ENCODE measurements around the gene NPSR1.

NPSR1 gene

DNA sequence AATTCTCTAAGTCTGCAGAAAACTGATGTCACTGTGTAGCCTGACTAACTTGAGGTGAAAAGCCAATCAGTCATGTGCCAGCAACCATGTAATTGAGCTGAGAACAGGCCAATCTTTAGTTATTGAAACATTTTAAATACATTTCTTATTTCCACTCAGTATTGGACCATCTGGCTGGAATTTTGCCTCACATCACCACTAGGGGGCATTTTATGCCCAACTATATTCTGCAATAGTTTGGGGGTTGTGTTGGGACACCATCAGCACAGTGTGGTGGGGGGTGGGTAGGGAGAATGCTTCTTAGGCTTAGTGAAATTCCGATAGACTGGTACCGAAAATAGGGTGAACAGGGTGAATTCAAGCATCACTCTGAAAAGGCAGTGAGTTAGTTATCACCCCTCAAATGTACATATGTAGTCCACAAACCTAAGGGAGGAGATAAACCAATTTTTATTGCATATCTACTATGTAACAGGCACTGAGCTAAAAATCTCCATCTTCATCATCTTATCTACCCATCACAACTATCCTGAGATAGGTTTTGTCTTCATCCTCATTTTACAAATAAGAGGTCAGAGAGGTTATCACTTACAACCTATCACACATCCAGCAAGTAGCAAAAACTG, 17.8 kb downstream of the NPSR1 start:
- Mint-ChIP-seq H3K27me3 (no peaks in the 10 kb centered on the region), H3K4me1 (no peaks in the 10 kb centered on the region), H3K4me3 (no peak overlapping the region), H3K36me3 (no peaks in the 10 kb centered on the region), H3K27ac (no peak overlapping the region), H3K9me3 (no peaks in the 10 kb centered on the region)
- no peak for DNase-seq
- peak; percentile 33 to 49 for ATAC-seq (replicated peaks)

- ATAC-seq (replicated peaks), result no peak
- Mint-ChIP-seq H3K4me3 (no peak overlapping the region), H3K9me3 (no peaks in the 10 kb centered on the region), H3K4me1 (no peaks in the 10 kb centered on the region), H3K36me3 (no peaks in the 10 kb centered on the region), H3K27ac (no peak overlapping the region), H3K27me3 (no peaks in the 10 kb centered on the region)
- no peak for DNase-seq
These were observed 19.5 kb downstream of the NPSR1 start for GRCh38 chr7:34677491-34677890.

- H3K4me1 Mint-ChIP-seq, result no peaks in the 10 kb centered on the region
These were observed 29.5 kb downstream of the NPSR1 start for GRCh38 chr7:34687529-34687928.

DNA sequence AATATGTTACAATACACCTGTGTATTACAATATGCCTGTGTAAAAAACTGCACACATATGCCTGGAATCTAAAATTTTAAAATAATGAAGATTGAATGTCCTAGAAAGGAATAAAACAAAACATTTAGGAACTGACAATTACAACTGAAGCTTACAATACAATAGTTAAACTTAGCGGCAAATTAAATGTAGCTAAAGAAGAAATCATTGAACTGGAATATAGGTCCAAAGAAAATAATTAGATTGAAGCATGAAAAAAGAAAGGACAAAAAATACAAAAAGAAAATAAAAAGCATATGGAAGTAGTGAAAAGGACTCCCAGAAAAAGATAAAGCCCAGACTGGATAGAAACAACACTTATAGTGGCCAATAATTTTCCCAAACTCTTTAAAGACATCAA, 38.4 kb downstream of the NPSR1 start:
- Mint-ChIP-seq H3K27me3 (no peaks in the 10 kb centered on the region), H3K27ac (no peak overlapping the region), H3K9me3 (peaks cover 24 to 28% of the 10 kb centered on the region in 2 donors), H3K4me1 (no peaks in the 10 kb centered on the region), H3K36me3 (no peaks in the 10 kb centered on the region), H3K4me3 (no peak overlapping the region)
- DNase-seq (no peak), ATAC-seq (replicated peaks) (no peak)

More at GRCh38 chr7:34687529-34687928, 29.5 kb downstream of the NPSR1 start:
- Mint-ChIP-seq H3K27me3 (no peaks in the 10 kb centered on the region), H3K27ac (no peak overlapping the region), H3K4me3 (no peak overlapping the region), H3K9me3 (peaks cover 5 to 9% of the 10 kb centered on the region in 2 donors), H3K36me3 (no peaks in the 10 kb centered on the region)
- no peak for ATAC-seq (replicated peaks)
- DNase-seq, result no peak

DNA sequence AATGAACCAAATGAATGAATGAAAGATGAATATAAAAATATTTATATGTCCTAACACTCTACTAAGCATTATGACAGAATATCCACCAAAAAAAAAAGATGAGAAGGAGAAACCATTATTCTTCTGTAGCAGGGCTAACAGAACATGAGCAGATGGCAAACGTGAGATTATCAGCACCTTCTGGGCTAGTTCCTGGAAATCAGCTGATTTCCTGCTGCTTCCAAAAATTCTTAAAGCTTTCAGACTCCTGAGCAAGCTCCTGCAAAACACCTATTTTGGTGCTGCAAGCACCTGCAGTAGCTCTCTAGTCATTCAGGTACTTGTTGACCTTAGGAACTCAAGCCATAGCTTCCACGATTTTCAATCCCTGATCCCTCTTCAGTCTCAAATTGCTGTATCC, 51.8 kb downstream of the NPSR1 start:
- Mint-ChIP-seq H3K9me3 (no peaks in the 10 kb centered on the region), H3K4me3 (no peak overlapping the region), H3K36me3 (no peaks in the 10 kb centered on the region), H3K27ac (no peak overlapping the region), H3K27me3 (no peaks in the 10 kb centered on the region), H3K4me1 (no peaks in the 10 kb centered on the region)
- DNase-seq, result no peak
- no peak for ATAC-seq (replicated peaks)

- Mint-ChIP-seq H3K27ac (no peak overlapping the region), H3K36me3 (no peaks in the 10 kb centered on the region), H3K9me3 (no peaks in the 10 kb centered on the region), H3K4me1 (no peaks in the 10 kb centered on the region), H3K4me3 (no peak overlapping the region), H3K27me3 (no peaks in the 10 kb centered on the region)
- ATAC-seq (replicated peaks), result no peak
- DNase-seq, result no peak
These were observed 60.8 kb downstream of the NPSR1 start for GRCh38 chr7:34718867-34719266.

GRCh38 chr7:34719636-34720035, 61.6 kb downstream of the NPSR1 start:
- H3K4me3 Mint-ChIP-seq, result no peak overlapping the region
- H3K4me1 Mint-ChIP-seq, result no peaks in the 10 kb centered on the region
- H3K36me3 Mint-ChIP-seq, result no peaks in the 10 kb centered on the region
- no peak overlapping the region for H3K27ac Mint-ChIP-seq
- no peak for ATAC-seq (replicated peaks)
- no peaks in the 10 kb centered on the region for H3K27me3 Mint-ChIP-seq
- H3K9me3 Mint-ChIP-seq, result no peaks in the 10 kb centered on the region
- no peak for DNase-seq

GRCh38 chr7:34720289-34720688, 62.3 kb downstream of the NPSR1 start:
- DNase-seq, result no peak
- no peak for ATAC-seq (replicated peaks)
- Mint-ChIP-seq H3K4me3 (no peak overlapping the region), H3K9me3 (no peaks in the 10 kb centered on the region), H3K4me1 (no peaks in the 10 kb centered on the region), H3K27ac (no peak overlapping the region), H3K36me3 (no peaks in the 10 kb centered on the region), H3K27me3 (no peaks in the 10 kb centered on the region)

DNA sequence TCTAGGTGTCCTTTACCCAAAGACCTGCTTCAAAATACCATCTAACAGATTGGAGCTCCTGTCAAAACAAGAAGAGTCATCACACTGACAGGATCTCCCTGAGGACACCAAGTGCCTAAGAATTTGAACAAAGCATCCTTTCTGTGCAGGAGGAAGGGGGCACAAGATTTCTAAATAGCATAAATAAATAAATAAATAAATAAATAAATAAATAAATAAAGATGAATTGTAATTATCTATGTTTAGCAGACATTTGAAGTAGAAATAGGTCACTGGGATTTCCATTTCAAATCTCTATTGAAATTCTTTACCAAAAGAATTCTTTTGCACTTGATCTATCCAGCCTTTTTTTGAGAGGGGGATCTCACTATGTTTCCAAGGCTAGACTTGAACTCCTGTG, 65.3 kb downstream of the NPSR1 start:
- Mint-ChIP-seq H3K27ac (no peak overlapping the region), H3K27me3 (no peaks in the 10 kb centered on the region), H3K9me3 (no peaks in the 10 kb centered on the region), H3K36me3 (no peaks in the 10 kb centered on the region), H3K4me3 (no peak overlapping the region), H3K4me1 (no peaks in the 10 kb centered on the region)
- no peak for DNase-seq
- ATAC-seq (replicated peaks), result no peak

GRCh38 chr7:34723866-34724490, 66.0 kb downstream of the NPSR1 start:
- Mint-ChIP-seq H3K27ac (no peak overlapping the region), H3K36me3 (no peaks in the 10 kb centered on the region), H3K4me1 (no peaks in the 10 kb centered on the region), H3K9me3 (no peaks in the 10 kb centered on the region), H3K4me3 (no peak overlapping the region), H3K27me3 (no peaks in the 10 kb centered on the region)
- ATAC-seq (replicated peaks) (no peak), DNase-seq (no peak)

DNA sequence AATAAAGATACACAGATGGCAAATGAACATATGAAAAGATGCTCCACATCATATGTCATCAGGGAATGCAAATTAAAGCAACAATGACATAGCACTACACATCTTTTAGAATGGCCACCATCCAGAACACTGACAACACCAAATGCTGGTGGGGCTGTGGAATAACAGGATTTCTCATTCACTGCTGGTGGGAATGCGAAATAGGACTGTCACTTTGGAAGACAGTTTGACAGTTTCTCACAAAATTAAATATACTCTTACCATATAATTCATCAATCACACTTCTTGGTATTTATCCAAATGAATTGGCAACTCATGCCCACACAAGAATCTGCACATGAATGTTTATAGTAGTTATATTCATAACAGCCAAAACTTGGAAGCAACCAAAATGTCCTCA, 68.2 kb downstream of the NPSR1 start:
- no peaks in the 10 kb centered on the region for H3K4me1 Mint-ChIP-seq
- DNase-seq (no peak), ATAC-seq (replicated peaks) (no peak)
- H3K27me3 Mint-ChIP-seq, result no peaks in the 10 kb centered on the region
- no peak overlapping the region for H3K27ac Mint-ChIP-seq
- H3K9me3 Mint-ChIP-seq, result no peaks in the 10 kb centered on the region
- no peak overlapping the region for H3K4me3 Mint-ChIP-seq
- no peaks in the 10 kb centered on the region for H3K36me3 Mint-ChIP-seq

DNA sequence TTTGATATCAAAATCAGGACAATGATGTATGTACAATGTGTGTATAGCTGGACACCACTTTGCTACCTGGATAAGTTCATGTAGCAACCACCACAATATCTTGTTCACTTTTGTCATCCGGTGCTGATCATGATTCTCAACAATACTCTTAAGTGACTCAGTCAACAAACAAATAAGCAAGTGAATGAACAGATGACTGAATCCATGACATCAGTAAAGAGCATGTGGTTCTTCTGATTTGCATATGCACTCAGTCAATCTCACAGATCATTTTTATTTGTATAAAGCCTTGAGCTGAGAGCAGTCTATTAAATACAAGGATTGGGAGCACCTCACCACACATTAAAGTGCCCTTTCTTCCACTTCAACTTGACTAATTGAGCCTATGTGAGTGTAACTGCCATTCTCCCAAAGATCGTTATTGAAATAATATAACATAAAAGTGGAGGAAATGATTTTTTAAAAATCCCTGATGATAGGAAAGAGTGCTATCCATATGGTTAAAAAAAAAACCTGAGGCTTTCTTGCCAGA, 69.5 kb downstream of the NPSR1 start:
- Mint-ChIP-seq H3K9me3 (no peaks in the 10 kb centered on the region), H3K4me1 (no peaks in the 10 kb centered on the region), H3K27me3 (no peaks in the 10 kb centered on the region), H3K27ac (no peak overlapping the region), H3K36me3 (no peaks in the 10 kb centered on the region), H3K4me3 (no peak overlapping the region)
- ATAC-seq (replicated peaks) (no peak), DNase-seq (no peak)

- Mint-ChIP-seq H3K4me3 (no peak overlapping the region), H3K4me1 (no peaks in the 10 kb centered on the region), H3K9me3 (no peaks in the 10 kb centered on the region), H3K27ac (no peak overlapping the region), H3K27me3 (no peaks in the 10 kb centered on the region), H3K36me3 (no peaks in the 10 kb centered on the region)
- no peak for DNase-seq
- no peak for ATAC-seq (replicated peaks)
These were observed 70.1 kb downstream of the NPSR1 start for GRCh38 chr7:34728156-34728555.

DNA sequence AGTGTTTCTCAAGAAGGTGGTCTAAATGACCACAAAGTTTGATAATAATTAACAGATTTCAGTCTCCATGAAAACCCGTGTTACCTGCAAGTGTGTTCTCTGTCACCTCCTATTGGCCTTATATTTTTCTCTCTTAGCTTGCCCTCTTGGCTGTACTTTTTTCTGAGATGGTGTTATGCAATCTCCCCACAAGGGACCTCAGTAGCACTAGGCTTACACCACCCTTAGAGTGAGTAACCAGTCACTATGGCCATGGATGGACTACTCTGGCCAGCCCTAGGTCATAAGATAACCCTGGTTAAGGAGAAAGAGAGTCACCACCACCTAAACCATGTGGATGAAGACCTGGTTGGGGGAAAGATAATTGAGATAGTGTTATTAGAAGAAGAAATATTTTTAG, 76.8 kb downstream of the NPSR1 start:
- DNase-seq (no peak), ATAC-seq (replicated peaks) (no peak)
- peaks cover 0 to 5% of the 10 kb centered on the region in 2 donors for H3K27me3 Mint-ChIP-seq
- H3K4me3 Mint-ChIP-seq, result no peak overlapping the region
- H3K4me1 Mint-ChIP-seq, result no peaks in the 10 kb centered on the region
- no peak overlapping the region for H3K27ac Mint-ChIP-seq
- H3K36me3 Mint-ChIP-seq, result no peaks in the 10 kb centered on the region
- H3K9me3 Mint-ChIP-seq, result peaks cover 0 to 3% of the 10 kb centered on the region in 2 donors

DNA sequence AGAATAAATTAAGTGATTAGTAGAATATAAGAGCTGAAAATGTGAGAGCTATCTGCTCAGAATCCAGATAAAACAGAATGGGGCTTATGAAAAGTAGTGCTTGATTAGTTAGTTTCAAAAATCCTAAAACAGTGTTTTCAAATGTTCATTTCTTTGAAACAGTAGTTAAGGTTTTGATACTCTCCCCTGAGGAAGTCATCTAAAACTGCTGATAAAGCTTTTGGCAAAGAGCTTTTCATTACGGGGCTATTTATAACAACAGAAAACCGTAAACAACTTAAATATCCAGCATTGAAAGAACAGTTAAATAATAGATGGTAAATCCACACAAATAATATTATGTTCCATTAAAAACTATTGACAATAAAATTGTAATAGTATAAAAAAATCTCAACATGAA, 77.5 kb downstream of the NPSR1 start:
- Mint-ChIP-seq H3K4me3 (no peak overlapping the region), H3K9me3 (peaks cover 0 to 3% of the 10 kb centered on the region in 2 donors), H3K27ac (no peak overlapping the region), H3K36me3 (no peaks in the 10 kb centered on the region), H3K27me3 (peaks cover 0 to 5% of the 10 kb centered on the region in 2 donors), H3K4me1 (no peaks in the 10 kb centered on the region)
- ATAC-seq (replicated peaks), result no peak
- DNase-seq, result no peak

Data from stimulated activated naive B cell treated with anti-CD40 and anti-IgM and Interleukin-4, amounts not matched to agents 10 μg/mL and 1 μg/mL and 100 μg/mL, for 72 hours (primary cell).